ENCODE data around the gene SOAT2. TPM values are rescaled to one million over a fixed set of nuclear protein-coding genes. Genes with fewer than 3 reads are reported as not detected.

Gene SOAT2
- total RNA-seq, 1 donor from 2014 or later = not detected

DNA sequence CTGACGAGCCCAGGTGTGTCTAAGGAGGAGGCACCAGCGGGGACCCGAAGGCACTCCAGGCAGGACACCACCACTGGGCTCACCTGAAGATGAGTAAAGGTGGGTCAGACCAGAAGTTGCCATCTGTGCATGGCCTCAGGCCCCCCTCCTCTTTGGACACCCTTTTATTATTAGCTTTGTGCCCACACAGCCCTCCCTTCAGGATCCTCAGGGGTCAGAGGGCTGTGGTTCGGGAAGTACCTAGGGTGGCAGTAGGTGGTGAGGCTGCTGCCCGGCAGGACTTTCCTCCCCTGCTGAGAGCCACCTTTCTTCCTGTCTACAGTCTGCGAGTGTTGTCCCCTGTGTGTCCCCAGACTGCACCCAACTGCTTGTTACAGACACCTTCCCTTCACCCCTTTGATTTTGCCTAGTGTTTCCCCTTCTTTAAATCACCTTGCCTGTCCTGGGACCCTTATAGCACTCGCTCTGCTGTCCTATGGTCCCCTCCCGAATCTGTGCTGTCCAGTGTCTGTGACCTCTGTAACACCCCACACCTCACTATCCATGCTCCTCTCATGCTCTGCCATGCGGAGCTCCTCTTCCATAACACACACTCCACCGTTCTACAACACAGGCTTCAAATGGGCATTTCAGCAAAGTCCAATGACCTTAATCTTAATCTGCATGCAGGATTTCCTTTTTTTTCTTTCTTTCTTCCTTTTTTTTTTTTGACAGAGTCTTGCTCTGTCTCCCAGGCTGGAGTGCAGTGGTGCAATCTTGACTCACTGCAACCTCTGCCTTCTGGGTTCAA is 25.7 kb downstream of the SOAT2 start:
- H3K27me3 Mint-ChIP-seq (ENCODE audit: low read depth) = peaks cover 14% of the 10 kb centered on the region
- intact Hi-C loops (cut with micrococcal nuclease) = no loop called here
- H3K4me3 Mint-ChIP-seq (ENCODE audit: low read depth) = no peak overlapping the region
- H3K27ac Mint-ChIP-seq = no peak overlapping the region
- H3K9me3 Mint-ChIP-seq = no peaks in the 10 kb centered on the region
- H3K36me3 Mint-ChIP-seq (ENCODE audit: low read depth) = no peaks in the 10 kb centered on the region
- no peak for DNase-seq (ENCODE audit: low spot score)
- H3K4me1 Mint-ChIP-seq (ENCODE audit: low read depth) = no peaks in the 10 kb centered on the region

DNA sequence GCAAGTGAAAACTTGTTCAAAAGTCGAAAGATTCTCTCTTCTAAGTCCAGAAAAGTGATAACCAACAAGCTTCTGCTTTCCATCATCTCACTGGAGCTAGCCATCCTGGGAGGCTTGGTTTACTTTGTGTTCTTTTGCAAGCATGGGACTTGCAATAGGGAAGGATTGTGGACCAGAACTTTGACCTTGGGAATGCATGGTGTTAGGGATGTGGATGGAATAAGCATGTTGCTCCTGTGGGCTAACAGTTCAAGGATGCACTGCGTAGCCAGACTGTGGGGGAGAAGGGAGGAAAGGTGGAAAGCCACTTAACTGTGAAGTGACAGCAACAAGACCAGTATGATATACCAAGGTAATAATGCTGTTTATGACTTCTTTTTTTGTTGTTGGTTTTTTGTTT is 28.6 kb downstream of the SOAT2 start:
- Mint-ChIP-seq H3K4me1 (ENCODE audit: low read depth) (no peaks in the 10 kb centered on the region), H3K27ac (no peak overlapping the region), H3K4me3 (ENCODE audit: low read depth) (no peak overlapping the region), H3K9me3 (no peaks in the 10 kb centered on the region), H3K27me3 (ENCODE audit: low read depth) (peaks cover 9% of the 10 kb centered on the region), H3K36me3 (ENCODE audit: low read depth) (no peaks in the 10 kb centered on the region)
- intact Hi-C loops (cut with micrococcal nuclease) = no loop called here
- DNase-seq (ENCODE audit: low spot score) = no peak

DNA sequence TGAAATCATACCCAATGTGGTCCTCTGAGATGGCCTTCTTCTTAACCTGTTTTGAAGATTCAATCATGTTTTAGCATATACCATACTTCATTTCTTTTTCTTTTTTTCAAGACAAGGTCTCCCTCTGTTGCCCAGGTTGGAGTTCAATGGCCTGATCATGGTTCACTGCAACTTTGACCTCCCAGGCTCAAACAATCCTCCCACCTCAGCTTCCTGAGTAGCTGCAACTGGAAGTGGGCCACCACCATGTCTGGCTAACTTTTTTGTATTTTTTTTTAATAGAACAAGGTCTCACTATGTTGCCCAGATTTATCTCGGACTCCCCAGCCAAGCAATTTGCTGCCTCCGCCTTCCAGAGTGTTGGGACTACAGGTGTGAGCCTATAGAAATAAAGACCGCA is 30.4 kb downstream of the SOAT2 start:
- H3K36me3 Mint-ChIP-seq (ENCODE audit: low read depth) = no peaks in the 10 kb centered on the region
- H3K27me3 Mint-ChIP-seq (ENCODE audit: low read depth) = peaks cover 11% of the 10 kb centered on the region
- no peaks in the 10 kb centered on the region for H3K4me1 Mint-ChIP-seq (ENCODE audit: low read depth)
- H3K27ac Mint-ChIP-seq = no peak overlapping the region
- peaks cover 9% of the 10 kb centered on the region for H3K9me3 Mint-ChIP-seq
- H3K4me3 Mint-ChIP-seq (ENCODE audit: low read depth) = no peak overlapping the region
- no peak for DNase-seq (ENCODE audit: low spot score)
- intact Hi-C loops (cut with micrococcal nuclease) = no loop called here

DNA sequence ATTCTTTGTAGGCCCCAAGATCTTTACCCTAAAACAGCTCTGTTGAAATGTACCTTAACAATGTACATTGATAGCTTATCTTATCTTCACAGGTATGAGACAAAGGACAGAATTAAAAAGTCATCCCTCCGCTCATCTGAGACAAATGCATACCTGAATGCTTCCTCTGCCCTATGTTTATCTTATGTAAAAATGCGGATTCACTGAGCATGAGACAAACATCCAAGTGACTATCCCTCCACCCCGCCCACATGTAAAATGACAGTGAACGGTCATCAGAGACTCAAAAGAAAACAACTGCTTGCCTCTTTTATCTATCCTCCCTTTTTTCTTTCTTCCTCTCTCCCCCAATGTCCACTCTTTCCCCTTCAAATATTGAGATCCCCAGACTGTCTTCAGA is 40.1 kb downstream of the SOAT2 start:
- Mint-ChIP-seq H3K9me3 (peaks cover 4% of the 10 kb centered on the region), H3K36me3 (ENCODE audit: low read depth) (no peaks in the 10 kb centered on the region), H3K27me3 (ENCODE audit: low read depth) (peaks cover 6% of the 10 kb centered on the region), H3K4me3 (ENCODE audit: low read depth) (no peak overlapping the region), H3K4me1 (ENCODE audit: low read depth) (no peaks in the 10 kb centered on the region), H3K27ac (no peak overlapping the region)
- intact Hi-C loops (cut with micrococcal nuclease) = no loop called here
- no peak for DNase-seq (ENCODE audit: low spot score)

DNA sequence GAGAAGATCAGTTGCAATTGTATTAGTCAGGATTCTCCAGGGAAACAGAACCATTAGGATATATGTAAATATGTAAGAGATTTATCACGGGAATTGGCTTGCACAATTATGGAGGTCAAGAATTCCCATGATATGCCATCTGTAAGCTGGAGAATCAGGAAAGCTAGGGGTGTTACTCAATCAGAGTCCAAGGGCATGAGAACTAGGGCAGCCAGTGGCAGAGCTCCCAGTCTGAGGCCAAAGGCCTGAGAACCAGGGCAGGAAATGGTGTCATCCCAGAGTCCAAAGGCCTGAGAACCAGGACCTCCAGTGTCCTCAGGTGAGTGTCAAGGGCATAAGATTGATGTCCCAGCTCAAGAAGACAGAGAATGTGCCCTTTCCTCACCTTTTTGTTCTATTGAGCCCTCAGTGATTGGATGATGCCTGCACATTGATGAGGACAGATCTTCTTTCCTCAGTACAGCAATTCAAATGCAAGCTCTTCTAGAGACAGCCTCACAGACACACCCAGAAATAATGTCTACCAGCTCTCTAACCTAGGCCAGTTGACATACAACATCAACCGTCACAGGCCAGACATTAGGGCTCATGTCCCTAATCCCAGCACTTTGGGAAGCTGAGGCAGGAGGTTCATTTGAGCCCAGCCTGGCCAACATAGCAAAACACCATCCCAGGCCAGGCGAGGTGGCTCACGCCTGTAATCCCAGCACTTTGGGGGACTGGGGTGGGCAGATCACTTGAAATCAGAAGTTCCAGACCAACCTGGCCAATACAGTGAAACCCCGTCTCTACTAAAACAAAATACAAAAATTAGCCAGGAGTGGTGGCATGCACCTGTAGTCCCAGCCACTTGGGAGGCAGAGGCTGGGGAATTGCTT is 42.3 kb downstream of the SOAT2 start:
- Mint-ChIP-seq H3K27ac (no peak overlapping the region), H3K9me3 (no peaks in the 10 kb centered on the region), H3K27me3 (ENCODE audit: low read depth) (peaks cover 6% of the 10 kb centered on the region), H3K4me3 (ENCODE audit: low read depth) (no peak overlapping the region), H3K36me3 (ENCODE audit: low read depth) (no peaks in the 10 kb centered on the region), H3K4me1 (ENCODE audit: low read depth) (no peaks in the 10 kb centered on the region)
- intact Hi-C loops (cut with micrococcal nuclease) = no loop called here
- DNase-seq (ENCODE audit: low spot score) = no peak

DNA sequence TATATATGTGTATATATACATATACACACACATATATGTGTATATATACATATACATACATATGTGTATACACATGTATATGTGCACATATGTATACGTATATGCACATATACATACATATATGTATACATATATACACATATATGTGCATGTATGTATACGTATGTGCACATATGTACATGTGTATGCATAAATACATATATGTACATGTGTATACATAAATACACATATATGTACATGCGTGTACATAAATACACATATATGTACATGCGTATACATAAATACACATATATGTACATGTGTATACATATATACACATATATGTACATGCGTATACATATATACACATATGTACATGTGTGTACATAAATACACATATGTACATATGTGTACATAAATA is 43.9 kb downstream of the SOAT2 start:
- H3K27me3 Mint-ChIP-seq (ENCODE audit: low read depth) = peaks cover 9% of the 10 kb centered on the region
- H3K9me3 Mint-ChIP-seq = no peaks in the 10 kb centered on the region
- H3K4me1 Mint-ChIP-seq (ENCODE audit: low read depth) = no peaks in the 10 kb centered on the region
- intact Hi-C loops (cut with micrococcal nuclease) = no loop called here
- no peak overlapping the region for H3K27ac Mint-ChIP-seq
- no peak overlapping the region for H3K4me3 Mint-ChIP-seq (ENCODE audit: low read depth)
- H3K36me3 Mint-ChIP-seq (ENCODE audit: low read depth) = no peaks in the 10 kb centered on the region
- no peak for DNase-seq (ENCODE audit: low spot score)

DNA sequence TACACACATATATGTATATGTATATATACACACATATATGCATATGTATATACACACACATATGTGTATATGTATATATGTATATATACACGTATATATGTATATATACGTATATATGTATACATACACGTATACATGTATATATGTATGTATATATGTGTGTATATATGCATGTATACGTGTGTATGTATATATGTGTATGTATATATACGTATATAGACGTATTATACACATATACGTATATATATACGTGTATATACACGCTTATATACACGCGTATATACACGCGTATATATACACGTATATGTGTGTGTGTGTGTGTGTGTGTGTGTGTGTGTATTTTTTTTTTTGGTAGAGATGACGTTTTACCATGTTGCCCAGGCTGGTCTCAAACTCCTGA is 44.4 kb downstream of the SOAT2 start:
- Mint-ChIP-seq H3K4me1 (ENCODE audit: low read depth) (no peaks in the 10 kb centered on the region), H3K9me3 (no peaks in the 10 kb centered on the region), H3K27ac (no peak overlapping the region), H3K27me3 (ENCODE audit: low read depth) (peaks cover 9% of the 10 kb centered on the region), H3K36me3 (ENCODE audit: low read depth) (no peaks in the 10 kb centered on the region), H3K4me3 (ENCODE audit: low read depth) (no peak overlapping the region)
- intact Hi-C loops (cut with micrococcal nuclease) = no loop called here
- DNase-seq (ENCODE audit: low spot score) = no peak

DNA sequence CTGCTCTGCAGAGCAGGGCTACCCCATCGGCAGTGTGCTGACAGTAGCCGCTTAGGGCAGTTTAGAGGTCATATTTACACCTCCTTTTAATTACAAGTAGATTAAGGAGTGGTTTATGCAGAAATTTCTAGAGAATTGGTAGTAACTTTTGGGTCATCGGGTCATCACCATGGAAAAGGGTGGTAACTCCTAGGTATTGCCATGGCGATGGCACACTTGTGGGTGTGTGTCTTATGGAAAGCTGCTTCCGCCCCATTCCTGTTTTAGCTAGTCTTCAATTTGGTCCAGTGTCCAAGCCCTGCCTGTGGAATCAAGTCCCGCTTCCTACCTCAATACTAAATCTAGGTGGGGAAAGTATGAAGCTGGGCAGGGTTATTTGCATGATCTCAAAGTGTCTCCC is 47.8 kb downstream of the SOAT2 start:
- Mint-ChIP-seq H3K27me3 (ENCODE audit: low read depth) (peaks cover 3% of the 10 kb centered on the region), H3K4me1 (ENCODE audit: low read depth) (no peaks in the 10 kb centered on the region), H3K4me3 (ENCODE audit: low read depth) (no peak overlapping the region), H3K27ac (no peak overlapping the region), H3K9me3 (no peaks in the 10 kb centered on the region), H3K36me3 (ENCODE audit: low read depth) (no peaks in the 10 kb centered on the region)
- DNase-seq (ENCODE audit: low spot score) = no peak
- intact Hi-C loops (cut with micrococcal nuclease) = no loop called here

DNA sequence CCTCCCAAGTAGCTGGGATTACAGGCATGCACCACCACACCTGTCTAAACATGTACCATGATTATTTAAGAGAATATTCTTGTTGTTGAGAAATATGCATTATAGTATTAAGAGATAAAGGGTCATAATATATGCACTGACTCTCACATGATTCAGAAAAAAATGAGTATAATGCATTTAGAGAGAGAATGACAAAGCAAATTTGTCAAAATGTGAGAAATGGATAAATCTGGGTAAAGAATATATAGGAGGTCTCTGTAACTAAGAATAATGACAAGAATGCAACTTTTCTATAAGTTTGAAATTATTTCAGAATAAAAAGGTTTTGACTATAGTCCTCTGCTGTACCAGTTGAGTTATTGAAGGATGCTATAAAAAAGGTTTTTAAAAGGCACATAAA is 49.1 kb downstream of the SOAT2 start:
- intact Hi-C loops (cut with micrococcal nuclease) = no loop called here
- Mint-ChIP-seq H3K4me1 (ENCODE audit: low read depth) (no peaks in the 10 kb centered on the region), H3K27me3 (ENCODE audit: low read depth) (peaks cover 3% of the 10 kb centered on the region), H3K4me3 (ENCODE audit: low read depth) (no peak overlapping the region), H3K27ac (no peak overlapping the region), H3K36me3 (ENCODE audit: low read depth) (no peaks in the 10 kb centered on the region), H3K9me3 (no peaks in the 10 kb centered on the region)
- DNase-seq (ENCODE audit: low spot score) = no peak

DNA sequence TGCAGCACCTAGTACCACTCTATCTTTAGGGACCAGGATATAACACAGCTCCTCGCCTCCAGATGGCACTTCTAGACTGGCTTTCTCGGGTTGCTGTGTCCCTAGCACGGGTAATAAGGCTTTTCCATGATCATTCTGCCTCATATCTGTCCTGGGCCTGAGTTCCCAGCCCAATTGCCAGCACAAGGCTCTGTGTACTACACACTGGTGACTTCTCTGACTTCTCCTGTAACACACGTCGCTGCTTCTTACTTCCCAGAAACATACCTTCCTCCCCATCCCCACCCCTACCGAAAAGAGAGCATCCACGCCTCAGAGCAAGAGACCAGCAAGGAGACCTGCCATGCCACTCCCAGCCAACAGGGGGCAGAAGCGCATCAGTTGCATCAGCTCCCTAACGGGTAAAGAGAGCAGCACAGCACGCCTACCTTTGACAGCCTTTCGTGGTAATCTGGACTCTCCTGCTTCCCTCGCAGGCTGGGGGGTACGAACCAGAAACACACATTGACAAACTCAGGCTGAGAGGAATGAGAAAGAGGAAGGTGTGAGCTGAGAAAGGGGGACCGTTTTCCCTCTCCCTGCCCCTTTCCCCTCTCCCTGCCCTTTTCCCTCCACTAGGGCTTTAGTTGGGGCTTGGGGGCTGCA is 56.0 kb downstream of the SOAT2 start:
- H3K4me1 Mint-ChIP-seq (ENCODE audit: low read depth) = peaks cover 7% of the 10 kb centered on the region
- intact Hi-C loops (cut with micrococcal nuclease) = loop anchor here (1.0 to 5.0 kb wide), 4 partner anchors 31 to 262 kb away; no protein-coding TSS in a partner anchor

DNA sequence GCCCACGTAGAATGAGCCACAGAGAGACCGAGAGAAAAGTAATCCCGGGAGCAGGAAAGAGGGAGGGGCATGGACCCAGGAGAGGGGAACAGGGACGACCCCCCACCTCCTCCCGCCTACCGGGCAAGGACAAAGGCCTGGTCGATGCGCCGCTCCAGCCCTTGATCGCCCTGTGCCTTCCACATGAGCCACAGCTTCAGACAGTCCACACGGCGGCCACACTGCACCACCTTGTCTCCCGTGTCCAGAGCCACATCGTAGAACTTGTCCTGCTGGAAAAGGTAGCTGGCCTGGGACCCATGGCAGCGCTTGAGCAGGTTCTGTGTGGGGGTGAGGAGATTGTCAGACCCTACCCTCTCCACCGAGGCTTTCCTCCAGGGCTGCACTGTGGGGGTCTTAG is 56.7 kb downstream of the SOAT2 start:
- H3K4me3 Mint-ChIP-seq (ENCODE audit: low read depth) = no peak overlapping the region
- H3K36me3 Mint-ChIP-seq (ENCODE audit: low read depth) = no peaks in the 10 kb centered on the region
- no peak for DNase-seq (ENCODE audit: low spot score)
- no peaks in the 10 kb centered on the region for H3K9me3 Mint-ChIP-seq
- intact Hi-C loops (cut with micrococcal nuclease) = loop anchor here (1.0 to 5.0 kb wide), 4 partner anchors 30 to 261 kb away; no protein-coding TSS in a partner anchor
- H3K27me3 Mint-ChIP-seq (ENCODE audit: low read depth) = no peaks in the 10 kb centered on the region
- peaks cover 7% of the 10 kb centered on the region for H3K4me1 Mint-ChIP-seq (ENCODE audit: low read depth)
- H3K27ac Mint-ChIP-seq = no peak overlapping the region

More for the DNA sequence above, 56.0 kb downstream of the SOAT2 start:
- Mint-ChIP-seq H3K4me3 (ENCODE audit: low read depth) (no peak overlapping the region), H3K9me3 (no peaks in the 10 kb centered on the region), H3K36me3 (ENCODE audit: low read depth) (no peaks in the 10 kb centered on the region), H3K27me3 (ENCODE audit: low read depth) (no peaks in the 10 kb centered on the region), H3K27ac (peak overlapping the region; percentile 62)
- peak; percentile 83 for DNase-seq (ENCODE audit: low spot score)

DNA sequence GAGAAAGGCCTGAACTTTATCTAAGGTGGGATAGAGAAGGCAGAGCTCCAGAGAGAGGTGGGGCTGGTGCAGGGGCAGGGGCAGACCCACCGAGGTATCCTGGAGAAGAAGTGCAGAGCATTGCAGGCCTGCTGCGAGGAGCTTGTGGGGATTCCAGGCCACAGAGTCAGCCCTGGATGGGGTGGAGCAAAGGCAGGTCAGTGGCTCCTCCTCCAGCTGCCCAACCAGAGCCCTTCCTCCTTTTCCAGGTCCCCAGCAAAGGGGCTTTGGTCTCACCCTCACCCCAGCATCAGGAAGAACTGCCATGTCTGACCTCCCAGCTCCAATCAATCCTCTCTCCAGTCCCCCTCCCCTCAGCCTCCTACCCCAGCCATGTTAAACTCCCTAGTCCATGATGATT is 57.4 kb downstream of the SOAT2 start:
- intact Hi-C loops (cut with micrococcal nuclease) = no loop called here
- H3K36me3 Mint-ChIP-seq (ENCODE audit: low read depth) = no peaks in the 10 kb centered on the region
- no peaks in the 10 kb centered on the region for H3K9me3 Mint-ChIP-seq
- H3K4me3 Mint-ChIP-seq (ENCODE audit: low read depth) = no peak overlapping the region
- H3K4me1 Mint-ChIP-seq (ENCODE audit: low read depth) = peaks cover 7% of the 10 kb centered on the region
- no peaks in the 10 kb centered on the region for H3K27me3 Mint-ChIP-seq (ENCODE audit: low read depth)
- no peak for DNase-seq (ENCODE audit: low spot score)
- no peak overlapping the region for H3K27ac Mint-ChIP-seq
